ENCODE results near the gene FHOD3. TPM values are rescaled to one million over a fixed set of nuclear protein-coding genes. Genes with fewer than 3 reads are reported as not detected.

Gene FHOD3
- total RNA-seq, 1 donor from 2014 or later: not detected

DNA sequence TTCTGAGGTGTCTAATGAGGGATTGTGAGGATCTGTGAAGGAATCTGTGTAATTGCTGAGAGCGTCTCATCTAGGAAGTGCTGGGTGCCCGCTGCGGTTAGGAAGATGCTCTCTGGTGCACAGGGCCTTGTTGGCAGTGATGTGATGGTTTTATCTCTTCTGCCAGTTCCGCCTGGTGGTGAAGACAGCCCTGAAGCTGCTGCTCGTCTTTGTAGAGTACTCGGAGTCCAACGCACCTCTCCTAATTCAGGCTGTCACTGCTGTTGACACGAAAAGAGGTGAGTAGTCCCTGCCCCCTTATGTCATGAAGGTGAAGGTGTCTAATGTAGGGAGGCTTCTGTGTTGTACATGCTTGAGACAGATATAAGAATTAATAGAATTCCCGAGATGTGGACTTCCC is 297.1 kb downstream of the FHOD3 start:
- no peaks in the 10 kb centered on the region for H3K4me1 Mint-ChIP-seq (ENCODE audit: low read depth)
- no peaks in the 10 kb centered on the region for H3K27me3 Mint-ChIP-seq (ENCODE audit: low read depth)
- no peak overlapping the region for H3K4me3 Mint-ChIP-seq (ENCODE audit: low read depth)
- no peak for DNase-seq (ENCODE audit: low spot score)
- intact Hi-C loops (cut with micrococcal nuclease): no loop called here
- H3K9me3 Mint-ChIP-seq: no peaks in the 10 kb centered on the region
- H3K36me3 Mint-ChIP-seq (ENCODE audit: low read depth): no peaks in the 10 kb centered on the region
- H3K27ac Mint-ChIP-seq: no peak overlapping the region

DNA sequence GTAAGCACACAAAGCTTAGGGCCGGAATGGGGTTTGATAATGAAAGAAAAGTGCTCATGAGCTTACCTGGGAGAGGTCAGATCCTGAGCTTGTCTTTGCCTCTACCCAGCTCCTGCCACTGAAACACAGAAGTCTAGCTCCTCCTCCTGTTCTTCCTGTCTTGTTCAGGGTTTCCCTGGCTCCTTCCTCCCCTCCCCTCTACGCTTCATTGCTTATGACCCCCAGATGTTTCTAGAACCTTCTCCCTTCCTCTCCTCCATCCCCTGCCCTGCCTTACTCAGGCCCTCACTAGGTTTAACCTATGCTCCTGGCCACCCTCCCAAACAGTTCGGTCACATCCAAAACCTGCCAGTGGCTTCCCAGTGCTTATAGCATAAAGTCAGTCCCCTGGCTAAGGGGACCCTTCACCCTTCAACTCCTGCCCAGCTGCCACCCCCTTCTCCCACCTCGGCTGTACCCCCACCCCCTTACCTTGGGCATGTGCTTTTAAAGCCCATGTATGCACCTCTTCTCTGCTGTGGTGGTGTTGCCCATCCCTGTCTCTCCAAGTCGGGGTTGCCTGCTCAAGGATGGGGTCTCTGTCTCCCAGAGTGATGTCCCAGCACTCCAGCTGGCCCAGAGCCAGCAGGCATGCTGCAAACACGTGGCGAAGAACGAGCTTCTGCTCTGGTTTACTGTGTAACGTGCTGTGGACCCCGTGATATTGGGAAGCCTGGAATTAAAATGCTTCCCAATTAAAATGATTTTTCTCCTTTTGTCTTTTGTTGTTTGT is 297.7 kb downstream of the FHOD3 start:
- no peaks in the 10 kb centered on the region for H3K4me1 Mint-ChIP-seq (ENCODE audit: low read depth)
- intact Hi-C loops (cut with micrococcal nuclease): no loop called here
- H3K27ac Mint-ChIP-seq: no peak overlapping the region
- no peaks in the 10 kb centered on the region for H3K27me3 Mint-ChIP-seq (ENCODE audit: low read depth)
- no peaks in the 10 kb centered on the region for H3K36me3 Mint-ChIP-seq (ENCODE audit: low read depth)
- H3K4me3 Mint-ChIP-seq (ENCODE audit: low read depth): no peak overlapping the region
- DNase-seq (ENCODE audit: low spot score): no peak
- no peaks in the 10 kb centered on the region for H3K9me3 Mint-ChIP-seq

DNA sequence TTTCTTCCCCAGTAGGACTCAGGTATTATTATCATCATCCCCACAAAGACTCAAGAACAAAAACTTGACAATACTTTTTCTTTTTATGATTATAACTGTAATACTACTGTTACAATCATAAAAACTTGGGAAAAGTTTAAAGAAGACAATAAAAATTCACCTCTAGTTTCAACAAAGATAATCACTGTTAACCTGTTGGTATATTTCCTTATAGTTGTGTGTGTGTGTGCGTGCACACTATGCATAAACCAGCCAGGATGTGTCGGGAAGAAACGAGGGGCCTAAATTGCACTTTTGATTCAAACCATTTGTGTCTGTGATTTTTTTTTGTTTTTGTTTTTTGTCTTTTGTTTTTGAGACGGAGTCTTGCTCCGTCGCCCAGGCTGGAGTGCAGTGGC is 298.3 kb downstream of the FHOD3 start:
- Mint-ChIP-seq H3K27ac (no peak overlapping the region), H3K36me3 (ENCODE audit: low read depth) (no peaks in the 10 kb centered on the region), H3K4me3 (ENCODE audit: low read depth) (no peak overlapping the region), H3K9me3 (no peaks in the 10 kb centered on the region), H3K4me1 (ENCODE audit: low read depth) (no peaks in the 10 kb centered on the region), H3K27me3 (ENCODE audit: low read depth) (no peaks in the 10 kb centered on the region)
- intact Hi-C loops (cut with micrococcal nuclease): no loop called here
- no peak for DNase-seq (ENCODE audit: low spot score)

DNA sequence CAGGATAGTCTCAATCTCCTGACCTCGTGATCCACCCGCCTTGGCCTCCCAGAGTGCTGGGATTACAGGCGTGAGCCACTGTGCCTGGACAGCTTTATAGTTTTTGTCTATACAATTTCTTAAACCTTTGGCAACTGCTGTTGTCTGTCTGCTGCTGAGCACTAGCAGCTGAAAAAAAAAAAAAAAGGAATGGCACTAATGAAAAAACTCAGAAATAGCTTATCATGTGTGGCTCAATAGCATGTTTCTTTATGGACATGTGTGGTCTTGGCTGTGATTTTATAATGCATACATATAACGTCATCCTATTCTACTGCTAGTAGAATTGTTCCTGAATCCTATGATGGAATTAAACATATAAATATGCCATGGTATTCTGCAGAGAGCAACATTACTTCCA is 300.1 kb downstream of the FHOD3 start:
- no peaks in the 10 kb centered on the region for H3K9me3 Mint-ChIP-seq
- DNase-seq (ENCODE audit: low spot score): no peak
- H3K27ac Mint-ChIP-seq: no peak overlapping the region
- H3K4me1 Mint-ChIP-seq (ENCODE audit: low read depth): peaks cover 2% of the 10 kb centered on the region
- intact Hi-C loops (cut with micrococcal nuclease): no loop called here
- H3K36me3 Mint-ChIP-seq (ENCODE audit: low read depth): no peaks in the 10 kb centered on the region
- no peak overlapping the region for H3K4me3 Mint-ChIP-seq (ENCODE audit: low read depth)
- H3K27me3 Mint-ChIP-seq (ENCODE audit: low read depth): no peaks in the 10 kb centered on the region

GRCh38 chr18:36600548-36600947 is 303.0 kb downstream of the FHOD3 start:
- intact Hi-C loops (cut with micrococcal nuclease): no loop called here
- H3K27me3 Mint-ChIP-seq (ENCODE audit: low read depth): no peaks in the 10 kb centered on the region
- DNase-seq (ENCODE audit: low spot score): no peak

GRCh38 chr18:36601316-36601715 is 303.8 kb downstream of the FHOD3 start:
- Mint-ChIP-seq H3K4me3 (ENCODE audit: low read depth) (no peak overlapping the region), H3K27ac (no peak overlapping the region), H3K27me3 (ENCODE audit: low read depth) (no peaks in the 10 kb centered on the region), H3K9me3 (no peaks in the 10 kb centered on the region), H3K36me3 (ENCODE audit: low read depth) (no peaks in the 10 kb centered on the region), H3K4me1 (ENCODE audit: low read depth) (peaks cover 2% of the 10 kb centered on the region)
- intact Hi-C loops (cut with micrococcal nuclease): no loop called here
- no peak for DNase-seq (ENCODE audit: low spot score)

More at GRCh38 chr18:36600548-36600947, 303.0 kb downstream of the FHOD3 start:
- Mint-ChIP-seq H3K9me3 (no peaks in the 10 kb centered on the region), H3K27ac (no peak overlapping the region), H3K36me3 (ENCODE audit: low read depth) (no peaks in the 10 kb centered on the region), H3K4me1 (ENCODE audit: low read depth) (peaks cover 2% of the 10 kb centered on the region), H3K4me3 (ENCODE audit: low read depth) (no peak overlapping the region)

DNA sequence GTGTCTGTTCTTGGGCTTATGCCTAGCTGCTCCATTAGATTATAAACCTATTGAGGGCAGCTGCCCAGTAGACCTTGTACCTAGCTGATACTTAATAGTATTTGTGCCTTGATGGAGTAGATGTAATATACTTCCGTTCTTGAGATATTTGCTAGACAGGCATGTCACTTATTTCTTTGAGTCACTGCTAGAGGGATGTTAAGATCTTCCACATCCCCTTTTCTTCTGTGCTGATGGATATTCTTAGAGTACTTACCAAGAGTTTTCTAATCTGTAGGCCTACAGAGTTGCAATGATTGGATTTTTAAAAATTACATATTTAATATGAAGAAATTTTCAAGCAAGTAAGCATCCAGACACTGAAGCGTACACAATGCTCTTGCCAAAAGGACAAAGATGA is 304.6 kb downstream of the FHOD3 start:
- Mint-ChIP-seq H3K4me1 (ENCODE audit: low read depth) (peaks cover 2% of the 10 kb centered on the region), H3K9me3 (no peaks in the 10 kb centered on the region), H3K36me3 (ENCODE audit: low read depth) (no peaks in the 10 kb centered on the region), H3K27ac (no peak overlapping the region), H3K4me3 (ENCODE audit: low read depth) (no peak overlapping the region), H3K27me3 (ENCODE audit: low read depth) (no peaks in the 10 kb centered on the region)
- intact Hi-C loops (cut with micrococcal nuclease): no loop called here
- no peak for DNase-seq (ENCODE audit: low spot score)

- H3K27ac Mint-ChIP-seq: no peak overlapping the region
- H3K4me3 Mint-ChIP-seq (ENCODE audit: low read depth): no peak overlapping the region
- intact Hi-C loops (cut with micrococcal nuclease): no loop called here
- no peak for DNase-seq (ENCODE audit: low spot score)
- no peaks in the 10 kb centered on the region for H3K36me3 Mint-ChIP-seq (ENCODE audit: low read depth)
- H3K27me3 Mint-ChIP-seq (ENCODE audit: low read depth): no peaks in the 10 kb centered on the region
- peaks cover 2% of the 10 kb centered on the region for H3K4me1 Mint-ChIP-seq (ENCODE audit: low read depth)
- H3K9me3 Mint-ChIP-seq: no peaks in the 10 kb centered on the region
Observed at GRCh38 chr18:36602620-36603019, 305.1 kb downstream of the FHOD3 start.

DNA sequence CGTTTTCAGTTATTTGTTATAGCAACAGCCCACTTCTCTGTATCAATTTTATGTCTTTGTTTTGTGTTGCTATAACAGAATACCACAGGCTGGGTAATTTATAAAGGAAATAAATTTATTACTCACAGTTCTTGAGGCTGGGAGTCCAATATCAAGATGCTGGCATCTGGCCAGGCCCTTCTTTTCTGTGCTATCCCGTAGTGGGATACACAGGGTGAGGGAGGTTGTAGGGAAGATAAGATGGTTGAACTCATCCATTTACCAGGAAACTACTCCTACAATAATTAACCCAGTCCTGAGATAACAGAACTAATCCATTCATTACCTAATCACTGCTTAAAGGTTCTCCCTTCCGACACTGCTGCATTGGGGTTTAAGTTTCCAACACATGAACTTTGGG is 310.6 kb downstream of the FHOD3 start:
- no peak for DNase-seq (ENCODE audit: low spot score)
- no peaks in the 10 kb centered on the region for H3K27me3 Mint-ChIP-seq (ENCODE audit: low read depth)
- H3K27ac Mint-ChIP-seq: no peak overlapping the region
- no peak overlapping the region for H3K4me3 Mint-ChIP-seq (ENCODE audit: low read depth)
- no peaks in the 10 kb centered on the region for H3K36me3 Mint-ChIP-seq (ENCODE audit: low read depth)
- H3K4me1 Mint-ChIP-seq (ENCODE audit: low read depth): no peaks in the 10 kb centered on the region
- intact Hi-C loops (cut with micrococcal nuclease): no loop called here
- no peaks in the 10 kb centered on the region for H3K9me3 Mint-ChIP-seq

DNA sequence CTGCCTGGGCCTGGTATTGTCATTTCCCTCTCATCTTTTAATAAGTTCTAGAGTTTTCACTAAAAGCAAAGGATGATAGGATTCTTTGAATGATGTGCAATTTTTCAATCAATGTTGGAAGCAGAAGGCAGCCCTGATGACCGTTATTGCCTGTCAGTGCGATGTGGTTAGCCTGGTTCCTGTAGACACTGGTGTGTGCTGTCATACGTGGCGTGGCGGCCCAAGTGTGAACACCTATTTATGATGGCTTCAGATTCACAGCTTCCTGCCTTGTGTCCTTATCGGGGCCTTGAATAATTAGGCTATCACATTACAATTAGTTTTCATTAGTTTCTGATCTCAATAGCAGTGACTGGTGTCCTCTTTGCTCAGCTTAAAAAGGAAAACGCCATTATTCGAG is 312.7 kb downstream of the FHOD3 start:
- Mint-ChIP-seq H3K4me1 (ENCODE audit: low read depth) (no peaks in the 10 kb centered on the region), H3K27ac (no peak overlapping the region), H3K36me3 (ENCODE audit: low read depth) (no peaks in the 10 kb centered on the region), H3K9me3 (no peaks in the 10 kb centered on the region), H3K4me3 (ENCODE audit: low read depth) (no peak overlapping the region), H3K27me3 (ENCODE audit: low read depth) (no peaks in the 10 kb centered on the region)
- intact Hi-C loops (cut with micrococcal nuclease): no loop called here
- DNase-seq (ENCODE audit: low spot score): no peak

- Mint-ChIP-seq H3K4me3 (ENCODE audit: low read depth) (no peak overlapping the region), H3K27me3 (ENCODE audit: low read depth) (no peaks in the 10 kb centered on the region), H3K9me3 (no peaks in the 10 kb centered on the region), H3K4me1 (ENCODE audit: low read depth) (no peaks in the 10 kb centered on the region), H3K36me3 (ENCODE audit: low read depth) (no peaks in the 10 kb centered on the region), H3K27ac (no peak overlapping the region)
- intact Hi-C loops (cut with micrococcal nuclease): no loop called here
- DNase-seq (ENCODE audit: low spot score): no peak
Observed at GRCh38 chr18:36610661-36611060, 313.1 kb downstream of the FHOD3 start.

DNA sequence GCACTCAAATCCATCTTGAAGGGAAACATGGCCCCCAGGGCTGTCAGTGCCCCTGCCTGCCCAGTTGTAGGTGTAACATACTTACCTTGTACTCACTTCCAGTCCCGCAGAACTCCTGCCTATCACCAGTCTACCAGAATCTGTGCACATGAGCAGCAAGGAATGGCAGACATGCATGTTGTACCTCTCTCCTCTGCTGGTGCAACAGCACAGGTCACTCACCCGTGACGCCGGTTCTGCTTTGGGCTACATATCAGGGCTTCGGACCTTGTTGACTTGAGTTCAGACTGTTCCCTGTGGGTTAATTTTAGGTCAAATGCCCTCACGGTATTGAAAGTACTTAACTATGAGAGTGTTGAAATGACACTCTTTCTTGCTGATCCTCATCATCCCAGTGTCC is 315.6 kb downstream of the FHOD3 start:
- intact Hi-C loops (cut with micrococcal nuclease): no loop called here
- H3K27me3 Mint-ChIP-seq (ENCODE audit: low read depth): no peaks in the 10 kb centered on the region
- H3K27ac Mint-ChIP-seq: no peak overlapping the region
- no peaks in the 10 kb centered on the region for H3K9me3 Mint-ChIP-seq
- H3K36me3 Mint-ChIP-seq (ENCODE audit: low read depth): no peaks in the 10 kb centered on the region
- DNase-seq (ENCODE audit: low spot score): no peak
- H3K4me1 Mint-ChIP-seq (ENCODE audit: low read depth): no peaks in the 10 kb centered on the region
- no peak overlapping the region for H3K4me3 Mint-ChIP-seq (ENCODE audit: low read depth)

- Mint-ChIP-seq H3K27ac (no peak overlapping the region), H3K27me3 (ENCODE audit: low read depth) (no peaks in the 10 kb centered on the region), H3K36me3 (ENCODE audit: low read depth) (no peaks in the 10 kb centered on the region), H3K9me3 (no peaks in the 10 kb centered on the region), H3K4me1 (ENCODE audit: low read depth) (no peaks in the 10 kb centered on the region), H3K4me3 (ENCODE audit: low read depth) (no peak overlapping the region)
- intact Hi-C loops (cut with micrococcal nuclease): no loop called here
- DNase-seq (ENCODE audit: low spot score): no peak
Observed at GRCh38 chr18:36613810-36614209, 316.3 kb downstream of the FHOD3 start.

DNA sequence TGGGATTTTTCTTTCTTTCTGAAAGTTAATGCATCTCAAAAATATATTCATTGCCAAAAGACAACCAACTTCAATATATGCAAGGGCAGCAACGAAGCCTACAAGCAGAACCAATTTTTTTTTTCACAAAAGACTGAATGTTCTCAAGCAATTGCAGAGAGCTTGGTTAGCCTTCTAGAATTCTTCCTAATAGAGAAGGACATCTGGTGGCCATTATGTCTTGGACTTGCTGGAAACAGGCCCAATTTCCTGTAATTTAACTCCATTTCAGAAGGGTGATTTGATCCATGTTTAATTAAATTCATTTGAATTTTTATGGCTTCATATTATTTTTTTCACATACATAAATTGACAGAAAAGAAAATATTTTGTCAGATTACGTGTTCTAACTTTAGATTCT is 323.3 kb downstream of the FHOD3 start:
- intact Hi-C loops (cut with micrococcal nuclease): no loop called here
- Mint-ChIP-seq H3K36me3 (ENCODE audit: low read depth) (no peaks in the 10 kb centered on the region), H3K4me3 (ENCODE audit: low read depth) (no peak overlapping the region), H3K4me1 (ENCODE audit: low read depth) (no peaks in the 10 kb centered on the region), H3K9me3 (no peaks in the 10 kb centered on the region), H3K27ac (no peak overlapping the region), H3K27me3 (ENCODE audit: low read depth) (no peaks in the 10 kb centered on the region)
- DNase-seq (ENCODE audit: low spot score): no peak
